Activated CD4-positive, alpha-beta T cell treated with anti-CD3 and anti-CD28 coated beads for 4 hours (primary cell): ENCODE measurements around the gene COA3.
A peak's percentile ranks its signal among the peaks of the same experiment; 100 is the strongest.

Source experiments
- DNase-seq, 2 donors: peaks; one replicate each; pipeline ENCODE4 v3.0.0-alpha.2; 2020

COA3 gene

GRCh38 chr17:42798383-42799380, at the start of gene COA3, which contains the start of gene CNTD1:
Gene COA3 (minus strand): TSS chr17:42798704. CDS start chr17:42798681, 23 bp downstream.
Gene CNTD1 (plus strand): TSS chr17:42798861. CDS start chr17:42799068, 207 bp downstream.
- DNase-seq: peak; percentile 68 to 75

GRCh38 chr17:42848093-42848492, 49.6 kb upstream of the COA3 start:
- no peak for DNase-seq

- no peak for DNase-seq
Measured at GRCh38 chr17:42846594-42847280, 48.2 kb upstream of the COA3 start.

GRCh38 chr17:42845918-42846593, 47.6 kb upstream of the COA3 start:
- no peak for DNase-seq

GRCh38 chr17:42845556-42845917, 47.0 kb upstream of the COA3 start:
- no peak for DNase-seq

GRCh38 chr17:42844761-42845555, 46.5 kb upstream of the COA3 start:
- no peak for DNase-seq

- no peak for DNase-seq
Measured at GRCh38 chr17:42844271-42844670, 45.8 kb upstream of the COA3 start, which contains the start of gene AOC2. Gene AOC2 (plus strand): TSS chr17:42844580. CDS start chr17:42844627, 47 bp downstream.

- DNase-seq: no peak
Measured at GRCh38 chr17:42843358-42843934, 44.9 kb upstream of the COA3 start.

- no peak for DNase-seq
Measured at GRCh38 chr17:42841975-42842685, 43.6 kb upstream of the COA3 start.

GRCh38 chr17:42835732-42836131, 37.2 kb upstream of the COA3 start:
- DNase-seq: no peak

- peak in 1 of 2 donors; percentile 14 for DNase-seq
Measured at GRCh38 chr17:42833767-42834422, 35.4 kb upstream of the COA3 start.

GRCh38 chr17:42832934-42833766, 34.6 kb upstream of the COA3 start, which contains the start of gene PSME3:
Gene PSME3 (plus strand): TSS chr17:42833397. CDS start chr17:42833632, 235 bp downstream.
- DNase-seq: peak; percentile 87 to 89

GRCh38 chr17:42832213-42832933, 33.9 kb upstream of the COA3 start:
- DNase-seq: no peak

- no peak for DNase-seq
Measured at GRCh38 chr17:42830971-42831370, 32.5 kb upstream of the COA3 start.

GRCh38 chr17:42827472-42827871, 29.0 kb upstream of the COA3 start:
- no peak for DNase-seq

- no peak for DNase-seq
Measured at GRCh38 chr17:42821176-42821575, 22.7 kb upstream of the COA3 start.

GRCh38 chr17:42819939-42820535, 21.5 kb upstream of the COA3 start:
- DNase-seq: peak; percentile 60 to 62

- no peak for DNase-seq
Measured at GRCh38 chr17:42818379-42818778, 19.9 kb upstream of the COA3 start.
